ENCODE results near the gene BOLL.

The BOLL gene

DNA sequence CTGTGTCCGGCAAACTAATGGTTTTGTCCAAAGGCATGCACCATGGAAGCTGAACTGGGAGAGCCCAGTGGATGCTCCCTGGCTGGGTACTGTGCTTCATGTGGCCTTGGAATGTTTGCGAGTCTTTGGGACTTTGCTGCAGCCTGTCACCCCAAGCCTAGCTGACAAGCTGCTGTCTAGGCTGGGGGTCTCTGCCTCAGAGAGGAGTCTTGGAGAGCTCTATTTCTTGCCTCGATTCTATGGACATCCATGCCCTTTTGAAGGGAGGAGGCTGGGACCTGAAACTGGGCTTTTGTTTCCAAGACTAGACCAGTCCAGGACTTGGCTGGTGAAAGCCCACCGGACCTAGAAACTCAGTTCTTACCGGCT is 78.3 kb downstream of the BOLL start:
- Histone ChIP-seq H3K4me2 (ENCODE audit: low read length) (peak overlapping the region; percentile 93), H3K4me3 (ENCODE audit: low read length) (peak overlapping the region; percentile 97), H3K36me3 (ENCODE audit: control insufficient read depth, low read length) (peaks cover 56% of the 10 kb centered on the region), H3K27me3 (ENCODE audit: control insufficient read depth, low read length) (no peaks in the 10 kb centered on the region), H3K79me2 (ENCODE audit: control insufficient read depth, low read length) (peaks cover 64% of the 10 kb centered on the region), H4K20me1 (ENCODE audit: control insufficient read depth, insufficient read depth, low read depth, low read length) (peaks cover 24% of the 10 kb centered on the region), H3K27ac (ENCODE audit: low read depth, low read length) (no peak overlapping the region), H3K4me1 (ENCODE audit: control insufficient read depth, low read length) (peaks cover 42% of the 10 kb centered on the region), H3K9me2 (replicated peaks; ENCODE audit: control insufficient read depth, low read length) (no peaks in the 10 kb centered on the region), H3K9me3 (ENCODE audit: control insufficient read depth, insufficient read depth, low read length) (no peaks in the 10 kb centered on the region), H3F3A (ENCODE audit: control insufficient read depth, insufficient read depth) (0 out of 2 replicates have a peak, but pooled peaks cover 3% of the 10 kb centered on the region)
- TF ChIP-seq EZH2phosphoT487 (IDR thresholded peaks at IDR 0.05; ENCODE audit: borderline replicate concordance, low read length) = no peak
- TF ChIP-seq, protein P1, sequence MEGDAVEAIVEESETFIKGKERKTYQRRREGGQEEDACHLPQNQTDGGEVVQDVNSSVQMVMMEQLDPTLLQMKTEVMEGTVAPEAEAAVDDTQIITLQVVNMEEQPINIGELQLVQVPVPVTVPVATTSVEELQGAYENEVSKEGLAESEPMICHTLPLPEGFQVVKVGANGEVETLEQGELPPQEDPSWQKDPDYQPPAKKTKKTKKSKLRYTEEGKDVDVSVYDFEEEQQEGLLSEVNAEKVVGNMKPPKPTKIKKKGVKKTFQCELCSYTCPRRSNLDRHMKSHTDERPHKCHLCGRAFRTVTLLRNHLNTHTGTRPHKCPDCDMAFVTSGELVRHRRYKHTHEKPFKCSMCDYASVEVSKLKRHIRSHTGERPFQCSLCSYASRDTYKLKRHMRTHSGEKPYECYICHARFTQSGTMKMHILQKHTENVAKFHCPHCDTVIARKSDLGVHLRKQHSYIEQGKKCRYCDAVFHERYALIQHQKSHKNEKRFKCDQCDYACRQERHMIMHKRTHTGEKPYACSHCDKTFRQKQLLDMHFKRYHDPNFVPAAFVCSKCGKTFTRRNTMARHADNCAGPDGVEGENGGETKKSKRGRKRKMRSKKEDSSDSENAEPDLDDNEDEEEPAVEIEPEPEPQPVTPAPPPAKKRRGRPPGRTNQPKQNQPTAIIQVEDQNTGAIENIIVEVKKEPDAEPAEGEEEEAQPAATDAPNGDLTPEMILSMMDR (IDR thresholded peaks at IDR 0.05; ENCODE audit: low read depth, low read length, poor library complexity, severe bottlenecking) = no peak

DNA sequence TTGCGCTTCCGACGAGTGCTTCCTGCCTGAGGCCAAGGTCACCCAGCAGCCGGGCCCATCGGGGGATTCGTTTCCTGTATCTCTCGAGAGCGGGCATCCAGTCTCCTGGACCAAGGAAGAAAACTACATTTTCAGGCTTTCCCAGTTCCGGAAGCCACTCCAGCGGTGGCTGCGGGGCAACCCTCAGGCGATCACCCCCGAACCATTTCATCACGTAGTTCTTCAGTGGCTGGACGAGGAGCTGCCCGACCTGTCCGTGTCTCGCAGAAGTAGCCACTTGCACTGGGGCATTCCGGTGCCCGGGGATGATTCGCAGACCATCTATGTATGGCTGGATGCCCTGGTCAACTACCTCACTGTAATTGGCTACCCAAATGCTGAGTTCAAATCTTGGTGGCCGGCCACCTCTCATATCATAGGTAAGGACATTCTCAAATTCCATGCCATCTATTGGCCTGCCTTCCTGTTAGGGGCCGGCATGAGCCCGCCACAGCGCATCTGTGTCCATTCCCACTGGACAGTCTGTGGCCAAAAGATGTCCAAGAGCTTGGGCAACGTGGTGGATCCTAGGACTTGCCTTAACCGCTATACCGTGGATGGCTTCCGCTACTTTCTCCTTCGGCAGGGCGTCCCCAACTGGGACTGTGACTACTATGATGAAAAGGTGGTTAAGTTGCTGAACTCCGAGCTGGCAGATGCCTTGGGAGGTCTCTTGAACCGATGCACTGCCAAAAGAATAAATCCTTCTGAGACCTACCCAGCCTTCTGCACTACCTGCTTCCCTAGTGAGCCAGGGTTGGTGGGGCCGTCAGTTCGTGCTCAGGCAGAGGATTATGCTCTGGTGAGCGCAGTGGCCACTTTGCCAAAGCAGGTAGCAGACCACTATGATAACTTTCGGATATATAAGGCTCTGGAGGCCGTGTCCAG is 78.9 kb downstream of the BOLL start:
- Histone ChIP-seq H3K9me2 (replicated peaks; ENCODE audit: control insufficient read depth, low read length) (no peaks in the 10 kb centered on the region), H3K4me3 (ENCODE audit: low read length) (peak overlapping the region; percentile 97), H3K4me2 (ENCODE audit: low read length) (peak overlapping the region; percentile 93), H3K27me3 (ENCODE audit: control insufficient read depth, low read length) (no peaks in the 10 kb centered on the region), H3K9me3 (ENCODE audit: control insufficient read depth, insufficient read depth, low read length) (no peaks in the 10 kb centered on the region), H3K27ac (ENCODE audit: low read depth, low read length) (no peak overlapping the region; the same call in 1 of the 2 replicates), H3K4me1 (ENCODE audit: control insufficient read depth, low read length) (peaks cover 37% of the 10 kb centered on the region), H3F3A (ENCODE audit: control insufficient read depth, insufficient read depth) (0 out of 2 replicates have a peak, but pooled peaks cover 3% of the 10 kb centered on the region), H3K79me2 (ENCODE audit: control insufficient read depth, low read length) (peaks cover 58% of the 10 kb centered on the region), H4K20me1 (ENCODE audit: control insufficient read depth, insufficient read depth, low read depth, low read length) (peaks cover 24% of the 10 kb centered on the region), H3K36me3 (ENCODE audit: control insufficient read depth, low read length) (peaks cover 49% of the 10 kb centered on the region)
- TF ChIP-seq EZH2phosphoT487 (IDR thresholded peaks at IDR 0.05; ENCODE audit: borderline replicate concordance, low read length) = no peak
- TF ChIP-seq, protein P1 (IDR thresholded peaks at IDR 0.05; ENCODE audit: low read depth, low read length, poor library complexity, severe bottlenecking) = no peak

DNA sequence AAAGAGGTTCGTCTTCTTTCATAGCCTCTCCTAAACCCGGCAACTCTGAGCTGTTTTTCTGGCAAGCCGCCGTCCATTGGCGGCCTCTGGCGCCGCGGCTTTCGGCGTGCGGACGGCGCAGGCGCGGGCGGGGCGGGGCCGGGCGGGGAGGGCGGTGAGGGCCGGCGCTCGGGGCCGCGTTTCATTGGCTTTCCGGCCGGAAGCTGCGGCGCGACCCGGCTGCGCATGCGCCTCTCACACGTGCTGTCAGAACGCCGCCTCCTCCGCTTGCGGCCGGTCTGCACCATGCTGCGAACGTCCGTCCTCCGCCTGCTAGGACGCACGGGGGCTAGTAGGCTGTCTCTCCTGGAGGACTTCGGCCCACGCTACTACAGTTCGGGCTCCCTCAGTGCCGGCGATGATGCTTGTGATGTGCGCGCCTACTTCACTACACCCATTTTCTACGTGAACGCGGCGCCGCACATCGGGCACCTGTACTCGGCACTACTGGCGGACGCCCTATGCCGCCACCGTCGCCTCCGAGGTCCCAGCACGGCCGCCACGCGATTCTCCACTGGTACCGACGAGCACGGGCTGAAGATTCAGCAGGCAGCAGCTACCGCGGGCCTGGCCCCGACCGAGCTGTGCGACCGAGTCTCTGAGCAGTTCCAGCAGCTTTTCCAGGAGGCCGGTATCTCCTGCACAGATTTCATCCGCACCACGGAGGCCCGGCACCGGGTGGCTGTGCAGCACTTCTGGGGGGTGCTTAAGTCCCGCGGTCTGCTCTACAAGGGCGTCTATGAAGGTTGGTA is 79.8 kb downstream of the BOLL start, which contains the start of gene MARS2:
MARS2 (plus strand) TSS at position 249 of the 791 bp plus-strand sequence; CDS start at position 286, 37 bp downstream.
- Histone ChIP-seq H3K27me3 (ENCODE audit: control insufficient read depth, low read length) (no peaks in the 10 kb centered on the region), H3K79me2 (ENCODE audit: control insufficient read depth, low read length) (peaks cover 51% of the 10 kb centered on the region), H3K4me3 (ENCODE audit: low read length) (peak within 1 kb of the TSS; percentile 97), H3K27ac (ENCODE audit: low read depth, low read length) (peak within 1 kb of the TSS; percentile 36), H3F3A (ENCODE audit: control insufficient read depth, insufficient read depth) (0 out of 2 replicates have a peak, but pooled peaks cover 3% of the 10 kb centered on the region), H3K4me1 (ENCODE audit: control insufficient read depth, low read length) (peaks cover 31% of the 10 kb centered on the region), H3K9me2 (replicated peaks; ENCODE audit: control insufficient read depth, low read length) (no peaks in the 10 kb centered on the region), H3K9me3 (ENCODE audit: control insufficient read depth, insufficient read depth, low read length) (no peaks in the 10 kb centered on the region), H3K4me2 (ENCODE audit: low read length) (peak within 1 kb of the TSS; percentile 93), H4K20me1 (ENCODE audit: control insufficient read depth, insufficient read depth, low read depth, low read length) (peaks cover 24% of the 10 kb centered on the region), H3K36me3 (ENCODE audit: control insufficient read depth, low read length) (peaks cover 43% of the 10 kb centered on the region)
- no peak for TF ChIP-seq EZH2phosphoT487 (IDR thresholded peaks at IDR 0.05; ENCODE audit: borderline replicate concordance, low read length)
- TF ChIP-seq, protein P1 (IDR thresholded peaks at IDR 0.05; ENCODE audit: low read depth, low read length, poor library complexity, severe bottlenecking) = no peak

Measured in DOHH2 (cell line).